Measurements from ENCODE around the gene DENND11.

DNA sequence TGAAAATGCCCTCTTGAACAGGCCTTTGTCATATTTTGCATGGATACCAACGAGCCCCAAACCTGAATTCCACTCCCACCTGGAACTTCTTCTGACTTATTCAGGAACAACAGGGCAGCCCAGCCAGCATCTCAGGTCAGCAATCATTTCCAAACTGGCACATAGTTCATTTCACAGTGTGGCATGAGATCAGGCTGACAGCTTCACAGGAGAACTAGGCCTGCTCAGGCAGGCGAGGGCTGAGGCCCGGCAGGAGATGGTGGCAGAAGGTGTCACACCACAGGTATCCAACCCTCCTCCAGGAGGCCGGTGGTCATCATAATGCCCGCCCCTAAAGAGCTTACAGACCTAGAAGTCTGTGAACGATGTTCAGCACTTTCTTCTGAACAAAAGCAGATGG, 42.5 kb downstream of the DENND11 start:
- TF ChIP-seq, protein P1, sequence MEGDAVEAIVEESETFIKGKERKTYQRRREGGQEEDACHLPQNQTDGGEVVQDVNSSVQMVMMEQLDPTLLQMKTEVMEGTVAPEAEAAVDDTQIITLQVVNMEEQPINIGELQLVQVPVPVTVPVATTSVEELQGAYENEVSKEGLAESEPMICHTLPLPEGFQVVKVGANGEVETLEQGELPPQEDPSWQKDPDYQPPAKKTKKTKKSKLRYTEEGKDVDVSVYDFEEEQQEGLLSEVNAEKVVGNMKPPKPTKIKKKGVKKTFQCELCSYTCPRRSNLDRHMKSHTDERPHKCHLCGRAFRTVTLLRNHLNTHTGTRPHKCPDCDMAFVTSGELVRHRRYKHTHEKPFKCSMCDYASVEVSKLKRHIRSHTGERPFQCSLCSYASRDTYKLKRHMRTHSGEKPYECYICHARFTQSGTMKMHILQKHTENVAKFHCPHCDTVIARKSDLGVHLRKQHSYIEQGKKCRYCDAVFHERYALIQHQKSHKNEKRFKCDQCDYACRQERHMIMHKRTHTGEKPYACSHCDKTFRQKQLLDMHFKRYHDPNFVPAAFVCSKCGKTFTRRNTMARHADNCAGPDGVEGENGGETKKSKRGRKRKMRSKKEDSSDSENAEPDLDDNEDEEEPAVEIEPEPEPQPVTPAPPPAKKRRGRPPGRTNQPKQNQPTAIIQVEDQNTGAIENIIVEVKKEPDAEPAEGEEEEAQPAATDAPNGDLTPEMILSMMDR (IDR thresholded peaks at IDR 0.05 in 2 of 3, conservative IDR thresholded peaks at IDR 0.05 in 1 of 3; ENCODE audit: control insufficient read depth in 2 of 3, extremely low read depth in 1 of 3, insufficient read depth in 1 of 3, low read depth in 3 of 3, low read length in 3 of 3) = no peak
- TF ChIP-seq CHD2 (IDR thresholded peaks at IDR 0.05; ENCODE audit: borderline replicate concordance, low read depth, low read length) = no peak
- no peak for TF ChIP-seq BRCA1 (IDR thresholded peaks at IDR 0.05; ENCODE audit: low read depth, low read length)
- TF ChIP-seq POLR2AphosphoS5 (IDR thresholded peaks at IDR 0.05; ENCODE audit: low read length) = no peak
- no peak for TF ChIP-seq BHLHE40 (IDR thresholded peaks at IDR 0.05; ENCODE audit: borderline replicate concordance in 1 of 2, low read depth in 2 of 2, low read length in 1 of 2)
- no peak for TF ChIP-seq POLR2A (IDR thresholded peaks at IDR 0.05; ENCODE audit: low read depth, low read length)
- no peak for TF ChIP-seq TCF12 (IDR thresholded peaks at IDR 0.05; ENCODE audit: low read depth, low read length)
